H1 (cell line): Measurements from ENCODE around the gene AFF1. TPM values are rescaled to one million over a fixed set of nuclear protein-coding genes. Genes with fewer than 3 reads are reported as not detected.

Experiments used
- CTCF ChIA-PET: fragments of 300-600 bp; sonication (Branson Sonifier 250); formaldehyde crosslinking; loops from one replicate; lab custom pipeline; 2021; ENCODE audit not compliant: partially characterized antibody; lab: Charles Lee
- POLR2A ChIA-PET: fragments of 300-600 bp; sonication (Branson Sonifier 250); formaldehyde crosslinking; loops from one replicate; lab custom pipeline; 2021; ENCODE audit warnings: inconsistent platforms; ENCODE audit not compliant: partially characterized antibody; lab: Charles Lee
- DNase-seq, 2 experiments: peaks; one replicate each; pipeline versions ENCODE4 v3.0.0 to v3.0.0-alpha.2; 2010 to 2022; ENCODE audit warnings: low spot score in 2 of 2, low read depth in 1 of 2, mixed read lengths in 1 of 2
- FAIRE-seq: peaks from 2 replicates; lab custom pipeline; 2011; peaks lifted over from hg19 to GRCh38; lab: Jason Lieb, UNC
- H2AFZ ChIP-seq: 2 replicates; pipeline ENCODE4 v1.8.1; 2012; ENCODE audit warnings: low read length, inconsistent platforms
- H2AK5ac ChIP-seq: 2 replicates; pipeline ENCODE4 v1.6.1; 2013; ENCODE audit warnings: low read depth, low read length
- H2BK120ac ChIP-seq: replicated peaks from 2 replicates; pipeline ENCODE3; 2013; ENCODE audit warnings: low read depth, low read length, inconsistent platforms
- H2BK12ac ChIP-seq: 2 replicates; pipeline ENCODE4 v1.6.1; 2013; ENCODE audit warnings: low read depth, low read length
- H2BK15ac ChIP-seq: 2 replicates; pipeline ENCODE4 v1.6.1; 2013; ENCODE audit warnings: low read length
- H2BK20ac ChIP-seq: 2 replicates; pipeline ENCODE4 v1.6.1; 2013; ENCODE audit warnings: low read length
- H2BK5ac ChIP-seq: 2 replicates; pipeline ENCODE4 v1.6.1; 2013; ENCODE audit warnings: low read depth, low read length
- H3K14ac ChIP-seq: 2 replicates; pipeline ENCODE4 v1.6.1; 2013; ENCODE audit warnings: inconsistent platforms; ENCODE audit not compliant: insufficient read length
- H3K18ac ChIP-seq: 2 replicates; pipeline ENCODE4 v1.6.1; 2013; ENCODE audit warnings: low read length; ENCODE audit errors: extremely low read depth
- H3K23ac ChIP-seq: 2 replicates; pipeline ENCODE4 v1.6.1; 2013; ENCODE audit warnings: inconsistent platforms; ENCODE audit not compliant: insufficient read length
- H3K23me2 ChIP-seq: 2 replicates; pipeline ENCODE4 v1.6.1; 2013; ENCODE audit warnings: low read depth, low read length
- H3K27ac ChIP-seq: 2 replicates; pipeline ENCODE4 v1.6.1; 2011; ENCODE audit warnings: low read depth, low read length, inconsistent platforms
- H3K27me3 ChIP-seq, 4 experiments: replicated peaks in 1 of 4; 1 replicate in 1 of 4; 2 replicates in 3 of 4; pipeline versions ENCODE4 v1.6.1 to v1.8.1; 2011 to 2013; ENCODE audit warnings: low read length in 3 of 4, mild to moderate bottlenecking in 3 of 4, inconsistent platforms in 2 of 4, mixed read lengths in 2 of 4, moderate library complexity in 1 of 4; ENCODE audit not compliant: control insufficient read depth in 3 of 4, insufficient read depth in 3 of 4; ENCODE audit errors: extremely low read depth in 1 of 4
- H3K36me3 ChIP-seq, 4 experiments: 2 replicates each; pipeline versions ENCODE4 v1.6.1 to v1.8.1; 2011 to 2013; ENCODE audit warnings: mild to moderate bottlenecking in 4 of 4, low read length in 3 of 4, moderate library complexity in 2 of 4, control low read depth in 1 of 4, inconsistent platforms in 1 of 4; ENCODE audit not compliant: insufficient read depth in 4 of 4, control insufficient read depth in 2 of 4
- H3K4ac ChIP-seq: replicated peaks from 2 replicates; pipeline ENCODE3; 2013; ENCODE audit warnings: low read length, low read depth, mixed read lengths, inconsistent platforms; ENCODE audit not compliant: insufficient read length
- H3K4me1 ChIP-seq, 4 experiments: replicated peaks in 1 of 4; 1 replicate in 1 of 4; 2 replicates in 3 of 4; pipeline versions ENCODE4 v1.6.1 to v1.8.1; 2011 to 2013; ENCODE audit warnings: low read length in 3 of 4, inconsistent platforms in 2 of 4, mixed read lengths in 1 of 4; ENCODE audit not compliant: insufficient read depth in 4 of 4, control insufficient read depth in 3 of 4
- H3K4me2 ChIP-seq, 2 experiments: 2 replicates each; pipeline versions ENCODE4 v1.6.1 to v1.8.1; 2011 to 2013; ENCODE audit warnings: low read depth in 2 of 2, low read length in 2 of 2, control low read depth in 1 of 2, inconsistent platforms in 1 of 2, mild to moderate bottlenecking in 1 of 2; ENCODE audit not compliant: insufficient read depth in 1 of 2
- H3K4me3 ChIP-seq, 4 experiments: fragments of 200-600, 300-600 bp in 1 of 4; sonication (generic), shearing (Covaris generic), sonication (Bioruptor Twin) in 1 of 4; 2 replicates each; pipeline versions ENCODE4 v1.5.1 to v1.8.1; 2011 to 2016; ENCODE audit warnings: low read length in 4 of 4, low read depth in 3 of 4, control low read depth in 2 of 4, inconsistent platforms in 2 of 4, mild to moderate bottlenecking in 2 of 4, mixed read lengths in 1 of 4, moderate library complexity in 1 of 4; ENCODE audit not compliant: insufficient read depth in 2 of 4; ENCODE audit errors: extremely low read depth in 1 of 4
- H3K56ac ChIP-seq: replicated peaks from 2 replicates; pipeline ENCODE3; 2013; ENCODE audit warnings: low read depth, mild to moderate bottlenecking, mixed read lengths, low read length, inconsistent platforms; ENCODE audit not compliant: insufficient read length
- H3K79me1 ChIP-seq: 2 replicates; pipeline ENCODE4 v1.6.1; 2013; ENCODE audit warnings: low read depth, low read length, control low read depth
- H3K79me2 ChIP-seq, 2 experiments: 2 replicates each; pipeline versions ENCODE4 v1.6.1 to v1.8.1; 2012 to 2013; ENCODE audit warnings: low read length in 2 of 2, mild to moderate bottlenecking in 2 of 2, inconsistent platforms in 1 of 2; ENCODE audit not compliant: insufficient read depth in 2 of 2, control insufficient read depth in 1 of 2
- H3K9ac ChIP-seq, 4 experiments: replicated peaks in 1 of 4; 1 replicate in 1 of 4; 2 replicates in 3 of 4; pipeline versions ENCODE4 v1.6.1 to v1.8.1; 2011 to 2013; ENCODE audit warnings: low read depth in 3 of 4, low read length in 3 of 4, control low read depth in 2 of 4, mild to moderate bottlenecking in 2 of 4, moderate library complexity in 2 of 4, inconsistent platforms in 1 of 4; ENCODE audit errors: extremely low read depth in 1 of 4
- H3K9me3 ChIP-seq, 2 experiments: 2 replicates each; pipeline versions ENCODE4 v1.6.1 to v1.8.1; 2012 to 2013; ENCODE audit warnings: mild to moderate bottlenecking in 2 of 2, moderate library complexity in 2 of 2, control low read depth in 1 of 2, inconsistent platforms in 1 of 2, low read depth in 1 of 2, low read length in 1 of 2, mixed read lengths in 1 of 2; ENCODE audit not compliant: insufficient read depth in 2 of 2
- H4K20me1 ChIP-seq, 2 experiments: replicated peaks in 1 of 2; 2 replicates each; pipeline versions ENCODE3 to v1.8.1; 2011 to 2013; ENCODE audit warnings: inconsistent platforms in 2 of 2, low read length in 2 of 2, mild to moderate bottlenecking in 1 of 2; ENCODE audit not compliant: insufficient read depth in 2 of 2, control insufficient read depth in 1 of 2
- H4K5ac ChIP-seq: 2 replicates; pipeline ENCODE4 v1.6.1; 2013; ENCODE audit warnings: low read length, low read depth, mixed read lengths, inconsistent platforms; ENCODE audit not compliant: insufficient read length
- H4K8ac ChIP-seq: 2 replicates; pipeline ENCODE4 v1.8.0; 2013; ENCODE audit warnings: mild to moderate bottlenecking, moderate library complexity, low read length, inconsistent platforms; ENCODE audit not compliant: insufficient read depth; ENCODE audit errors: extremely low read depth
- H4K91ac ChIP-seq: replicated peaks from 2 replicates; pipeline ENCODE3; 2013; ENCODE audit warnings: low read length, mixed read lengths, inconsistent platforms; ENCODE audit not compliant: insufficient read length
- ASH2L ChIP-seq: fragments of 200-600, 300-600 bp; sonication (generic); IDR thresholded peaks from one replicate; pipeline ENCODE4 v1.7.1; 2017; ENCODE audit warnings: low read length
- CBX5 ChIP-seq: fragments of 300-800, 300-1000 bp; sonication (generic); IDR thresholded peaks from 2 replicates; pipeline ENCODE4 v1.7.1; 2016; ENCODE audit warnings: antibody characterized with exemption, low read length, low read depth
- EGR1 ChIP-seq: IDR thresholded peaks from 2 replicates; pipeline ENCODE4 v1.6.1; 2011; ENCODE audit warnings: low read depth, low read length, borderline replicate concordance
- GABPA ChIP-seq: IDR thresholded peaks from 2 replicates; pipeline ENCODE4 v1.6.1; 2011; ENCODE audit warnings: mild to moderate bottlenecking, low read length, moderate library complexity, borderline replicate concordance; ENCODE audit not compliant: insufficient read depth
- KDM4A ChIP-seq: IDR thresholded peaks from one replicate; pipeline ENCODE4 v1.7.1; 2012; ENCODE audit warnings: low read depth, mild to moderate bottlenecking, moderate library complexity, low read length, inconsistent platforms; ENCODE audit not compliant: severe bottlenecking
- MAX ChIP-seq: IDR thresholded peaks from 2 replicates; pipeline ENCODE4 v1.6.1; 2012; ENCODE audit warnings: inconsistent platforms
- NANOG ChIP-seq: IDR thresholded peaks from 2 replicates; pipeline ENCODE4 v1.6.1; 2011; ENCODE audit warnings: low read length, low read depth, mild to moderate bottlenecking, inconsistent platforms; ENCODE audit not compliant: insufficient read depth, poor library complexity, severe bottlenecking
- POLR2AphosphoS5 ChIP-seq: IDR thresholded peaks from 2 replicates; pipeline ENCODE4 v1.6.1; 2011; ENCODE audit warnings: low read depth, low read length
- RBBP5 ChIP-seq: IDR thresholded peaks from 2 replicates; pipeline ENCODE4 v1.7.1; 2012; ENCODE audit warnings: low read depth, mild to moderate bottlenecking, inconsistent platforms, low read length, moderate library complexity, borderline replicate concordance
- RFX5 ChIP-seq: IDR thresholded peaks from 2 replicates; pipeline ENCODE4 v1.6.1; 2011; ENCODE audit warnings: low read depth, low read length, improper control_type of control experiment, borderline replicate concordance
- SIRT6 ChIP-seq: IDR thresholded peaks from one replicate; pipeline ENCODE4 v1.7.1; 2012; ENCODE audit warnings: low read length, inconsistent platforms
- SP2 ChIP-seq: IDR thresholded peaks from 2 replicates; pipeline ENCODE4 v1.6.1; 2012; ENCODE audit warnings: mild to moderate bottlenecking, low read length, inconsistent platforms
- TAF7 ChIP-seq: optimal IDR thresholded peaks from 2 replicates; pipeline ENCODE3; 2011; ENCODE audit warnings: low read depth, mild to moderate bottlenecking, inconsistent platforms, low read length, moderate library complexity, borderline replicate concordance
- TBP ChIP-seq: IDR thresholded peaks from 2 replicates; pipeline ENCODE4 v1.6.1; 2011; ENCODE audit warnings: low read depth, low read length, improper control_type of control experiment
- polyA plus RNA-seq, 7 experiments: library from polyadenylated mRNA; depleted of rRNA in 3 of 7; stranded (reverse) in 5 of 7; unstranded in 2 of 7; fragments of >200 nt in 5 of 7; fragments of 200-250 nt in 2 of 7; gene quantifications; 1 replicate in 5 of 7; 2 replicates in 1 of 7; 4 replicates in 1 of 7; pipeline versions ENCODE4 v1.2.1 to v1.2.3, GENCODE V29; 2011 to 2013; ENCODE audit warnings: missing spikeins in 2 of 7, mixed read lengths in 2 of 7
- total RNA-seq: library from RNA; stranded (reverse); fragmentation: NEBNext Ultra II Directional; extraction: Animal tissue kit (Norgen Biotek cat#: 25700); gene quantifications from 2 replicates; pipeline ENCODE4 v1.2.1, GENCODE V29; 2021

AFF1 gene
- total and polyA plus RNA-seq, 2 of the 8 experiments (the other 6 are each of a cell fraction or from before 2014, with no cell fraction given), result 14.8 to 85.5 TPM

- H3K23ac ChIP-seq, result no peak overlapping the region
- H3K27ac ChIP-seq, result no peak overlapping the region
- ChIA-PET POLR2A (interaction anchor here (0.7 to 3.2 kb wide), 7 partner anchors 11 to 62 kb away, joined by 3 to 13 read pairs (median 3); no protein-coding TSS in a partner anchor), CTCF (interaction anchor here (0.9 to 1.8 kb wide), 5 partner anchors 11 to 122 kb away, joined by 3 to 10 read pairs (median 4); no protein-coding TSS in a partner anchor)
- H4K91ac ChIP-seq, result no peak overlapping the region
- no peaks in the 10 kb centered on the region for H3K23me2 ChIP-seq
- TF ChIP-seq SP2 (no peak), GABPA (no peak), EGR1 (no peak), KDM4A (no peak), CBX5 (no peak), MAX (no peak), RBBP5 (no peak), ASH2L (no peak), POLR2AphosphoS5 (no peak), RFX5 (no peak), TBP (no peak), TAF7 (no peak), NANOG (no peak), SIRT6 (no peak)
- H2AK5ac ChIP-seq, result no peak overlapping the region
- no peak overlapping the region for H2BK15ac ChIP-seq
- no peak overlapping the region for H3K18ac ChIP-seq
- no peak overlapping the region for H4K8ac ChIP-seq
- peaks cover 10 to 20% (median 15%) of the 10 kb centered on the region in 4 experiments for H3K4me1 ChIP-seq
- H2BK20ac ChIP-seq, result no peak overlapping the region
- H3K9me3 ChIP-seq, result no peaks in the 10 kb centered on the region
- H3K4ac ChIP-seq, result no peak overlapping the region
- H4K20me1 ChIP-seq, result peaks cover 0 to 9% of the 10 kb centered on the region in 2 experiments
- FAIRE-seq (no peak), DNase-seq (no peak)
- H3K4me2 ChIP-seq, result no peak overlapping the region
- H3K36me3 ChIP-seq, result peaks cover 0 to 5% (median 0%) of the 10 kb centered on the region in 4 experiments; a peak in 2 of 8 replicates
- no peak overlapping the region for H2AFZ ChIP-seq
- H3K27me3 ChIP-seq, result no peaks in the 10 kb centered on the region
- no peak overlapping the region for H3K56ac ChIP-seq
- H2BK5ac ChIP-seq, result no peak overlapping the region
- no peak overlapping the region for H4K5ac ChIP-seq
- H3K14ac ChIP-seq, result no peak overlapping the region
- H2BK120ac ChIP-seq, result no peak overlapping the region
- no peak overlapping the region for H3K9ac ChIP-seq
- H2BK12ac ChIP-seq, result no peak overlapping the region
- H3K4me3 ChIP-seq, result no peak overlapping the region
- H3K79me1 ChIP-seq, result peaks cover 7% of the 10 kb centered on the region
- H3K79me2 ChIP-seq, result peaks cover 12 to 92% of the 10 kb centered on the region in 2 experiments
Observed at GRCh38 chr4:86971355-86971683, 36.5 kb downstream of the AFF1 start.
